NCI-H524 treated with DMSO at 0.1 percent for 48 hours (cell line): ENCODE measurements around the gene ADAM22.

Experiments
- DNase-seq: peaks from one replicate; lab custom pipeline; 2025; lab: John Stamatoyannopoulos, UW

The ADAM22 gene

DNA sequence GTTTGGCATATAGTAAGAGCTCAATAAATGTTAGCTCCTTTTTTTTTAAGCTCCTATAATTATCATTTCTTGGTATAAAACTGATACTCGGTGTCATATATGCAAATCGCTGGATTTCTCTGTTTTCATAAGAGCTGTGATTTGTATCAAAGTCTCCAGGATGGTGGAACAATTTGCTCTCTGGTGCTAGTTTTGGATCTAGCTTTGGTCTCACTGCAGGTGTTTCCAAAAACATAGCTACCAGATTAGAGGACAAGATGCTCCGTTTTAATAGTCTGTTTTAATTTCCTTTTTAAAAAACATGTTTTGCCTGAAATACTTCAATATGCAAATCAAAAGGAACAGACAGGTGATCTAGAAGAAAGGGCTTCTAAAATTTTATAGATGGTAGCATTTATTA is 25.3 kb downstream of the ADAM22 start:
- no peak for DNase-seq

- no peak for DNase-seq
Measured at GRCh38 chr7:87960239-87960638, 26.2 kb downstream of the ADAM22 start.

- DNase-seq, result no peak
Measured at GRCh38 chr7:87961754-87962153, 27.7 kb downstream of the ADAM22 start.

DNA sequence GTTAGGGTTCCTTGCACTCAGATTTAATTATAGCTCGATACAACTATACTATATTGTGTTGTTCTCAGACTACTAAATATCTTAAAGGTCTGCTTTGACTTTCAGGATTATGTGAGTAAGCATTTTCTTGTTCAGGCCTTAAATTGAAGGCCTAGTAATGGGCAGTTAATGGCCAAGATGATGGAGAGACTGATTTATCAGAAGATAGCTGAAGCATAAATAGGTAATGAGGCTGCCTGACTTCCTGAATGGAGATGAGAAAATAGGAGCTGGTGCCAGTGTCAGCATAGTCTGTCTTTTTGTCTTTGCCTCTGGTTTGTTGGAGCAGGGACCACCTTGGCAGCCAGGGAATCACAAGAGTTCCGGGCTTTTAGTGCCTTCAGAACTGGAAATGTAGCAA is 32.2 kb downstream of the ADAM22 start:
- no peak for DNase-seq

DNA sequence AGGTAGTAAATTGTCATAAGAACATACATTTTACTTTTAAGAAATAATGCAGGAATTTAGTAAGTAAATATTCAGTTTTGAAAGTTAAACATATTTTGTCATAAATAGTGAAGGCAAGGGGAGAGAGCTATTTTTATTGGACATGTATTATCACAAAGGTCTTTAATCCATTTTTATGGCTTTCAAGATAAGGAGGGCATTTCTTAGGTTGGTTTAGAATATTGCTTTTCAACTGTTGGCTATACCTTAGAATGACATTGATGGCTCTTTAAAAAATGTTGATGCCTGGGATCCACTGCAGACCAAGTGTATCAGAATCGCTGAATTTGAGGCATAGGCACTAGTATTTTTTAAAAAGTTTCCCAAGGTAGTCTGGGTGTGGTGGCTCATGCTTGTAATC is 34.0 kb downstream of the ADAM22 start:
- DNase-seq, result no peak

- DNase-seq, result no peak
Measured at GRCh38 chr7:87982116-87982515, 48.1 kb downstream of the ADAM22 start.

DNA sequence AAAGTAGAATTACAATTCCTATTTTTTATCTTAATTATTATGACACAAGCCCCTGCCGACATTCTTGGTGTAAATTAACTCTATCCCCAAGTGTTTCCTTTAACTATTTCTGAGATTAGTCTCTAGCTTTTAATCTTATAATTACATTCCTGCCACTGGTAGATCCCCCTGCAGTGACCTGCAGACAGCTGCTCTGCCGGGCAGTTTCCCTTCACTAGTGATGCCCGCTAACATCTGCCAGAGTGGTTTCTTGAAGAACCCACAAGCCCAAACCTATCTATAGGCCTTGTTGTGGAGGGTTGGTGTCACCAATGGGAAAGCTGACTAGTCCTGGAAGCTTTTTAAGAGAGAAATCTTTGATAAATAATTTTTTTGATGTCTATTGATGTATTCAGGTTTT is 50.0 kb downstream of the ADAM22 start:
- peak; percentile 82 for DNase-seq

- DNase-seq, result no peak
Measured at GRCh38 chr7:87993269-87993668, 59.2 kb downstream of the ADAM22 start.

DNA sequence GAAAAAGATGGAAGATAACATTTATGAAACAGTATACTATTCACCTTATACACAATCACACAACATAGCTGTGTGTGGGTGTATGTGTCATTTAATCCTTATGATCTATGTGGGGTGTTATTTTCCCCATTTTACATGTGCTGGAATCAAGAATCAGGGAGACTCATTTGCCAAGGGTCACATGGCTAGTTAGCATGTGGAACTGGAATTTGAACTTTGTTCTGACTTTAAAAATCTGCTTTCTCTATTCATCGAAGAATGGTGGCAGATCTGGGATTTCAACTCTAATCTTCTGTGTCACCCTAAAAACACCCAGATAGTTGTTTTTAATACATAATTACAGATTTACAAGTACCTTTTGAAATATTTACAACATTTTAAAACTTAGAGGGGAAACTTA is 65.2 kb downstream of the ADAM22 start:
- DNase-seq, result no peak

DNA sequence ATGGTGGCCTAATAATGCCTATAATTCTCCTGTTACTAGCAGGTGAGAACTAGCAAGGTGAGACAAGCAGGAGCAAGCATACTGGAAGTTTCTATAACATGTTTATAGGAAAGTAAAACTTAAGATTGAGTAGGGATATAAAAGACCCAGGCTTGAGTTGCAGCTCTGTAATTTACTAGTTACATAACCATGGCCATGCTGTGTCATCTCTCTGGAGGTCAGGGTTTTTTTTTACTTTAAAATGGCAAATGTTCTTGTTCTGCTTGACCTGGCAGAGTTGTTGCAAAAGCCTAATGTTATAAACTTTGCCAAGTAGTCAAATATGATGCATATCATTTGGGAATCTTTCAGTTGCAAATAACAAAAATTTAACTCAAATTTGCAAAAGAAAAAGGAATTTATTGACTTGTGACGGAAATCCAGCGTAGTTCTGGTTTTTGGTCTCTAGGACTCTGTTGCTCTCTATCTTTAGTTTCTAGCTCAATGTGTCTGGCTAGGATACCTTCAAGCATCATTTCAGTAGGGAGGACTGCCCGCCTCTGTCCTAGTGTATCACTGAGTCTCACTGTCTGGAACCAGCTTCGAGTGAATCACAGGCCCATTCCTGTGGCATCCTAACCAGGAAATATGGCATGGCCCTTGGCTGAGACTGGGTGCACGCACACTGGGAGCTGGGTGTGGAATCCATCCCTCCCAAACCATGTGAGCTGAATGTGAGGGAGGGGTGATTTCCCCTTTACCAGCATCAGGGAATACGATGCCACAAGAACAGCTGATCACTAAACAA is 67.9 kb downstream of the ADAM22 start:
- no peak for DNase-seq

- no peak for DNase-seq
Measured at GRCh38 chr7:88002617-88003016, 68.6 kb downstream of the ADAM22 start.

- DNase-seq, result no peak
Measured at GRCh38 chr7:88003581-88003980, 69.5 kb downstream of the ADAM22 start.

GRCh38 chr7:88005191-88005590 is 71.1 kb downstream of the ADAM22 start:
- DNase-seq, result no peak

DNA sequence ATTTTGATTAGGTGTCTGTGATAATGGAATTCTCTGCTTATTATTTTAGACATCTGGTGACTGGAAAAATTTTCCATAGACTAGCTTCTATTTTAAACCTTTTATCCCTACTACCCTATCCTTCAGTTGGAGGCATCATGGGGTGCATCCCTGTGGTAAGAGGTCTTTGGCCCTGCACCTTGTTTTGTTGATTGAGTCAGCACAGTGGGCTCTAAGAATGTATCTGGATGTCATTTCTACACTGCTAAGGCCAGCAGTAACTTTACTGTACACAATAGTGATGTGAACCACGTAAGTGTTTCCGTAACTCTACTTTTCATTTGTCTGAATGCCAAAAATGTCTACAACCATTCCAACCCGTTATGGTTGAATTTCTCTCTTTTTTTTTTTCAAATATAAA is 75.6 kb downstream of the ADAM22 start:
- DNase-seq, result no peak

- DNase-seq, result no peak
Measured at GRCh38 chr7:88012086-88012485, 78.0 kb downstream of the ADAM22 start.

GRCh38 chr7:88013981-88014380 is 79.9 kb downstream of the ADAM22 start:
- no peak for DNase-seq

DNA sequence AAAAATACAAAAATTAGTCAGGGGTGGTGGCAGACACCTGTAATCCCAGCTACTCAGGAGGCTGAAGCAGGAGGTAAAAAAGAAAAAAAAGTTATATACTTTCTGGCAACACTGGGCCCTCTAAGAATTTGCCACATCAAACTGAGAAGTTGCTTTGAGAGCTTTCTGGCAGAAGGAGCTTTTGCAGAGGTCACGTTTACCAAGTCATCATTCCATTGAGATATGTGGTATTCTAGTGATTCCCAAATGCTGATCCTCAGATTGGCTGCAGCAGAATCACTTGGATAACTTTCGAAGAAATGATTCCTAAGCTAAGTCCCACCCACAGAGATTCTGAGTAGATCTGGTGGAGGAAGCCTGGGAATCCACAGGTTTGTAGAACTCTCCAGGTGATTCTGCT is 80.5 kb downstream of the ADAM22 start:
- no peak for DNase-seq

DNA sequence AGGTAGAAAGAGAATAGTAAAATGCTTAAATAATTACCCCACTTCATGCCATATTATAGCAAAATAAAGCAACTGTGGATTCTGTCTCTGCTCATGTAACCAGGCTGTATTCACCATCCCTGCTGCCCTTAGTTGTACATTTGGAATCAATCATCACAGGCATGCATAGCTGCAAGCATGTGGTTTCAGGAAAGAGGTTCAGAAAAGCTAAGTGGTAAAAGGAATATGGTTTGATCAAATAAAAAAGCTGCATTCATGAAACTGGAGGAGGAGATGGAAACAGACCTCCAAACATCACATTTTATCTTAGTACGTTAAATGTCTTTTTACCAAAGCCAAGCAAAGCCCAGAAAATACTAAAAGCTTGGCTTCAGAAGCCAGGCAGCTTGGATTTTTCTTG is 81.3 kb downstream of the ADAM22 start:
- no peak for DNase-seq

DNA sequence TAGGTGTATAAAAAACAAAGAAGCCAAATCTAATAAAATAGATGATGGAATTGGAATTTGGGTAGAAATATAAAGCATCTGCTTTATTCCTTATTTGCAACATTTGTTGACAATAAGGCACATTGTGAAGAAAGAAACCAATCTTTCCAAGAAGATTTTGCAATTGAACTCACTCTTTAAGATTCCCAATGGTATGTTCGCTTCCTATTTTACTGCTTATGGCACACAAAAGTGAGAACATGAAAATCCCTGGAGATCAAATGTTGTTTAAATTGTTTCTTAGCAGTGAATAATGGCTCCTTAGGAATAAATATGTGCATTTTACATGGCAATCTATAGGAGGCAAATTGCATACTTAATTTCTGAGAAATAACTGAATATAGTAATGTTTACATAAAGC is 84.5 kb downstream of the ADAM22 start:
- no peak for DNase-seq

- DNase-seq, result no peak
Measured at GRCh38 chr7:88020953-88021665, 87.1 kb downstream of the ADAM22 start.

GRCh38 chr7:88027724-88028123 is 93.7 kb downstream of the ADAM22 start:
- DNase-seq, result no peak

DNA sequence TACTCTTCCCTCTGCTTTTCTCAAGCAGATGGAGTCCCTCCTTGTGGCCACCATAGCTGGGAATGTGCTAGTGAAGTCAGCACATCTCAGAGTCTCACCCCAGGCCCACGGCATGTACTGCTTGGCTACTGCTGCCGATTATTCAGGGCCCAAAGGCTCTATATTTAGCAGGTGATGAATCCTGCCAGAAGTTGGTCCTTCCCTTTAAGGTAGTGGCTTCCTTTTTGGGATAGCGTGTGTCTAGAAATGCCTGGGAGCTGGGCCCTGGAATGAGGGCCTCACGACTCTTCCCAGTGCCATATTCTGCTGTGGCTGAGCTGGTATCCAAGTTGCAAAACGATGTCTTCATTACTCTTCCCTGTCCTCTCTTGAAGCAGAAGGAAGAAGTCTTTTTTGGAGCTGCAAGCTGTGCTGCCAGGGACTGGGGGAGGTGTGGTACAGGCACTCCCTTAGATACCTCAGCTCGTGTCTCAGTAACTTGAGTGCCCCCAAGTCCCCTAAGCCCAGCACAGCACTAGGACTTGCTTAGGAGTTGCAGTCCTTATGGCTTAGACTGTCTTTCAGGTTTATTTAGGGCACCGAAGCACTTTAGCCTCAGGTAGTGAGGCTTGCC is 100.1 kb downstream of the ADAM22 start:
- no peak for DNase-seq

- DNase-seq, result no peak
Measured at GRCh38 chr7:88037050-88037449, 103.0 kb downstream of the ADAM22 start.
